Astrocyte of the hippocampus (primary cell): ENCODE measurements around the gene CDH3.

Source experiments
- DNase-seq: peaks from one replicate; pipeline ENCODE4 v3.0.0; 2011; ENCODE audit warnings: low read depth, low spot score

Gene CDH3

GRCh38 chr16:68737046-68737729 is 92.1 kb downstream of the CDH3 start, which contains the start of gene CDH1:
TSS of gene CDH1 (plus strand) at chr16:68737292. CDS start at chr16:68737416, 124 bp downstream.
- no peak for DNase-seq

GRCh38 chr16:68737730-68738629 is 92.9 kb downstream of the CDH3 start:
- no peak for DNase-seq

GRCh38 chr16:68739964-68740627 is 95.0 kb downstream of the CDH3 start:
- no peak for DNase-seq

GRCh38 chr16:68740628-68741346 is 95.7 kb downstream of the CDH3 start:
- DNase-seq, result no peak

GRCh38 chr16:68743664-68744063 is 98.6 kb downstream of the CDH3 start:
- no peak for DNase-seq

GRCh38 chr16:68744744-68745280 is 99.7 kb downstream of the CDH3 start:
- DNase-seq, result peak; percentile 54

- no peak for DNase-seq
Observed at GRCh38 chr16:68746951-68747350, 101.8 kb downstream of the CDH3 start.

GRCh38 chr16:68749432-68749831 is 104.3 kb downstream of the CDH3 start:
- DNase-seq, result no peak
